HG03045 (cell line): Measurements from ENCODE around the gene GUCD1.
"Not testable (repeated sequence)": the region's sequence is repeated elsewhere in the genome, so short reads cannot be mapped to it uniquely, and the experiment has no call there.

Experiments
- ATAC-seq: cut with Tn5 transposase; IDR thresholded peaks from one replicate; pipeline ENCODE4 v1.9.1; 2021; ENCODE audit warnings: mild to moderate bottlenecking, moderate library complexity; ENCODE audit not compliant: unreplicated experiment

The GUCD1 gene

GRCh38 chr22:24530968-24531367, 24.0 kb downstream of the GUCD1 start:
- ATAC-seq: not testable (repeated sequence)

GRCh38 chr22:24529898-24530297, 25.0 kb downstream of the GUCD1 start:
- ATAC-seq: no peak

- no peak for ATAC-seq
Measured at GRCh38 chr22:24526191-24526590, 28.7 kb downstream of the GUCD1 start.

GRCh38 chr22:24525416-24526037, 29.4 kb downstream of the GUCD1 start:
- no peak for ATAC-seq

GRCh38 chr22:24523873-24524272, 31.1 kb downstream of the GUCD1 start:
- no peak for ATAC-seq

GRCh38 chr22:24521791-24522245, 33.1 kb downstream of the GUCD1 start:
- no peak for ATAC-seq

- no peak for ATAC-seq
Measured at GRCh38 chr22:24519496-24519895, 35.4 kb downstream of the GUCD1 start.

- no peak for ATAC-seq
Measured at GRCh38 chr22:24518771-24519485, 36.0 kb downstream of the GUCD1 start.

- no peak for ATAC-seq
Measured at GRCh38 chr22:24518228-24518627, 36.7 kb downstream of the GUCD1 start.

GRCh38 chr22:24517446-24517845, 37.5 kb downstream of the GUCD1 start:
- no peak for ATAC-seq

GRCh38 chr22:24516301-24516737, 38.6 kb downstream of the GUCD1 start:
- no peak for ATAC-seq

- no peak for ATAC-seq
Measured at GRCh38 chr22:24515027-24515338, 40.0 kb downstream of the GUCD1 start.

- no peak for ATAC-seq
Measured at GRCh38 chr22:24514241-24515026, 40.5 kb downstream of the GUCD1 start.

- ATAC-seq: no peak
Measured at GRCh38 chr22:24513378-24514240, 41.3 kb downstream of the GUCD1 start.

- ATAC-seq: no peak
Measured at GRCh38 chr22:24512043-24512442, 42.9 kb downstream of the GUCD1 start.

GRCh38 chr22:24510637-24511625, 44.0 kb downstream of the GUCD1 start:
- no peak for ATAC-seq

GRCh38 chr22:24507716-24508115, 47.2 kb downstream of the GUCD1 start:
- no peak for ATAC-seq

GRCh38 chr22:24506802-24507438, 48.0 kb downstream of the GUCD1 start:
- ATAC-seq: no peak
